NCI-H2227 treated with DMSO at 0.1 percent for 48 hours (cell line): ENCODE results near the gene IQGAP2.
"Not testable (repeated sequence)": the region's sequence is repeated elsewhere in the genome, so short reads cannot be mapped to it uniquely, and the experiment has no call there.

Experiments used
- DNase-seq: peaks from one replicate; lab custom pipeline; 2025; lab: John Stamatoyannopoulos, UW

IQGAP2 gene

GRCh38 chr5:76402886-76403765, at the start of gene IQGAP2:
IQGAP2 (plus strand) TSS chr5:76403285; CDS start chr5:76403546, 261 bp downstream.
- DNase-seq = no peak

GRCh38 chr5:76356887-76357286, 46.2 kb upstream of the IQGAP2 start:
- DNase-seq = no peak

- DNase-seq = no peak
Observed at GRCh38 chr5:76363352-76364225, 39.5 kb upstream of the IQGAP2 start.

- no peak for DNase-seq
Observed at GRCh38 chr5:76364226-76364589, 38.9 kb upstream of the IQGAP2 start.

GRCh38 chr5:76365561-76365960, 37.5 kb upstream of the IQGAP2 start:
- no peak for DNase-seq

- DNase-seq = no peak
Observed at GRCh38 chr5:76366596-76366995, 36.5 kb upstream of the IQGAP2 start.

GRCh38 chr5:76367623-76368371, 35.3 kb upstream of the IQGAP2 start:
- no peak for DNase-seq

- no peak for DNase-seq
Observed at GRCh38 chr5:76368941-76369340, 34.1 kb upstream of the IQGAP2 start.

- not testable (repeated sequence) for DNase-seq
Observed at GRCh38 chr5:76369668-76370067, 33.4 kb upstream of the IQGAP2 start.

GRCh38 chr5:76371960-76372322, 31.1 kb upstream of the IQGAP2 start:
- DNase-seq = no peak

GRCh38 chr5:76372323-76373054, 30.6 kb upstream of the IQGAP2 start:
- no peak for DNase-seq

- no peak for DNase-seq
Observed at GRCh38 chr5:76376148-76376865, 26.8 kb upstream of the IQGAP2 start.

- no peak for DNase-seq
Observed at GRCh38 chr5:76376866-76377230, 26.2 kb upstream of the IQGAP2 start.

GRCh38 chr5:76378355-76378754, 24.7 kb upstream of the IQGAP2 start:
- no peak for DNase-seq

GRCh38 chr5:76379316-76379715, 23.8 kb upstream of the IQGAP2 start:
- no peak for DNase-seq

- no peak for DNase-seq
Observed at GRCh38 chr5:76379855-76380254, 23.2 kb upstream of the IQGAP2 start.

GRCh38 chr5:76380346-76381066, 22.6 kb upstream of the IQGAP2 start:
- DNase-seq = no peak

GRCh38 chr5:76383126-76383832, 19.8 kb upstream of the IQGAP2 start:
- no peak for DNase-seq

GRCh38 chr5:76384189-76384588, 18.9 kb upstream of the IQGAP2 start:
- no peak for DNase-seq

GRCh38 chr5:76384705-76385104, 18.4 kb upstream of the IQGAP2 start:
- DNase-seq = no peak
